Loucy (cell line): ENCODE results near the gene CABCOCO1.

ENCODE experiments used
- H2AFZ ChIP-seq: fragments of 200-600 bp; sonication (generic); 2 replicates; pipeline ENCODE4 v1.6.0; 2016; ENCODE audit warnings: antibody characterized with exemption, mild to moderate bottlenecking, low read length, moderate library complexity
- H3F3A ChIP-seq: fragments of 200-600 bp; 2 replicates; pipeline ENCODE4 v1.6.0; 2016; ENCODE audit warnings: antibody characterized with exemption, low read depth, mild to moderate bottlenecking
- H3K27me3 ChIP-seq: fragments of 200-600 bp; sonication (generic); 2 replicates; pipeline ENCODE4 v1.6.1; 2014; ENCODE audit warnings: low read length, mild to moderate bottlenecking; ENCODE audit not compliant: insufficient read depth, poor library complexity, severe bottlenecking
- H3K36me3 ChIP-seq: fragments of 200-600 bp; sonication (generic); 2 replicates; pipeline ENCODE4 v1.6.1; 2016; ENCODE audit warnings: low read length; ENCODE audit not compliant: insufficient read depth
- H3K4me1 ChIP-seq: fragments of 200-600 bp; sonication (generic); 2 replicates; pipeline ENCODE4 v1.5.1; 2014; ENCODE audit warnings: low read length, mild to moderate bottlenecking; ENCODE audit not compliant: insufficient read depth, poor library complexity, severe bottlenecking
- H3K4me2 ChIP-seq: fragments of 200-600 bp; sonication (generic); 2 replicates; pipeline ENCODE4 v1.6.0; 2014; ENCODE audit warnings: antibody characterized with exemption, low read length, low read depth, mild to moderate bottlenecking; ENCODE audit not compliant: poor library complexity, severe bottlenecking
- H3K4me3 ChIP-seq: fragments of 200-600 bp; sonication (generic); 2 replicates; pipeline ENCODE4 v1.5.1; 2014; ENCODE audit warnings: low read length, mild to moderate bottlenecking, mixed read lengths; ENCODE audit not compliant: poor library complexity, severe bottlenecking
- H3K79me2 ChIP-seq: fragments of 200-600 bp; sonication (generic); 2 replicates; pipeline ENCODE4 v1.6.1; 2014; ENCODE audit warnings: low read length; ENCODE audit not compliant: insufficient read depth
- H3K9ac ChIP-seq: fragments of 200-600 bp; sonication (generic); 2 replicates; pipeline ENCODE4 v1.6.0; 2014; ENCODE audit warnings: mild to moderate bottlenecking, low read depth, low read length, moderate library complexity; ENCODE audit not compliant: poor library complexity, severe bottlenecking
- H3K9me2 ChIP-seq: fragments of 200-600 bp; sonication (generic); replicated peaks from 2 replicates; pipeline ENCODE4 v1.6.1; 2016; ENCODE audit warnings: low read depth, low read length, mixed read lengths
- H3K9me3 ChIP-seq: fragments of 200-600 bp; sonication (generic); 2 replicates; pipeline ENCODE4 v1.6.1; 2014; ENCODE audit warnings: mild to moderate bottlenecking, antibody characterized with exemption, low read length, low read depth; ENCODE audit not compliant: insufficient read depth
- H4K20me1 ChIP-seq: fragments of 200-600 bp; sonication (generic); 2 replicates; pipeline ENCODE4 v1.6.0; 2014; ENCODE audit warnings: antibody characterized with exemption, low read length, mild to moderate bottlenecking; ENCODE audit not compliant: insufficient read depth, poor library complexity, severe bottlenecking
- EZH2phosphoT487 ChIP-seq: fragments of 200-600 bp; IDR thresholded peaks from 2 replicates; pipeline ENCODE4 v1.6.1; 2018; ENCODE audit warnings: antibody characterized with exemption, mild to moderate bottlenecking, moderate library complexity, borderline replicate concordance
- TF ChIP-seq, protein P1 (sequence below): fragments of 200-600 bp; sonication (generic); conservative IDR thresholded peaks from 2 replicates; pipeline ENCODE4 v1.5.1; 2014; ENCODE audit warnings: mild to moderate bottlenecking, antibody characterized with exemption, low read length

Gene CABCOCO1

GRCh38 chr10:61617180-61617579 is 45.5 kb upstream of the CABCOCO1 start:
- Histone ChIP-seq H2AFZ (no peak overlapping the region), H3K4me2 (no peak overlapping the region), H3K27me3 (no peaks in the 10 kb centered on the region), H3K36me3 (no peaks in the 10 kb centered on the region), H3K9me3 (no peaks in the 10 kb centered on the region), H3K9me2 (no peaks in the 10 kb centered on the region), H3K79me2 (no peaks in the 10 kb centered on the region), H3K4me1 (no peaks in the 10 kb centered on the region), H4K20me1 (no peaks in the 10 kb centered on the region), H3F3A (no peaks in the 10 kb centered on the region), H3K9ac (no peak overlapping the region), H3K4me3 (no peak overlapping the region)
- no peak for TF ChIP-seq EZH2phosphoT487

DNA sequence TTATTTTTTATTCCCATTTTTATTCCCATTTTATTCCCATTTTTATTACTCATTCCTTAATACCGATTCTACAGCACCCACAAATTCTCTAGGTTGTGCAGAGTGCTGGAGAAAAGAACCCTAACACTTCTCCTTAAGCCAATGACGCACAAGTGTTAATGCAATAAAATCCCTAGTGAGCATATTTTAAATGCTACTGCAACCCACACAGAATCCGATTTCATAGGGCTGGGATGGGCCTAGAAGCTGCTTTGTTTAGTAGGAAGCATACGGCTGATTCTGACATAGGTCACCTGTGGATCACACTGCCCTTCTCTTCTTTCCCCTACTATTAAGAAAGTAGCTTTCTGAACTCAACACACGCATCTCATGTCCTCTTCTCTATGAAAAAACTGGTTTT is 45.1 kb upstream of the CABCOCO1 start:
- Histone ChIP-seq H3K9ac (no peak overlapping the region), H4K20me1 (no peaks in the 10 kb centered on the region), H3K27me3 (no peaks in the 10 kb centered on the region), H3K4me3 (no peak overlapping the region), H2AFZ (no peak overlapping the region), H3K9me2 (no peaks in the 10 kb centered on the region), H3K9me3 (no peaks in the 10 kb centered on the region), H3K4me2 (no peak overlapping the region), H3F3A (no peaks in the 10 kb centered on the region), H3K79me2 (no peaks in the 10 kb centered on the region), H3K4me1 (no peaks in the 10 kb centered on the region), H3K36me3 (no peaks in the 10 kb centered on the region)
- TF ChIP-seq, protein P1, sequence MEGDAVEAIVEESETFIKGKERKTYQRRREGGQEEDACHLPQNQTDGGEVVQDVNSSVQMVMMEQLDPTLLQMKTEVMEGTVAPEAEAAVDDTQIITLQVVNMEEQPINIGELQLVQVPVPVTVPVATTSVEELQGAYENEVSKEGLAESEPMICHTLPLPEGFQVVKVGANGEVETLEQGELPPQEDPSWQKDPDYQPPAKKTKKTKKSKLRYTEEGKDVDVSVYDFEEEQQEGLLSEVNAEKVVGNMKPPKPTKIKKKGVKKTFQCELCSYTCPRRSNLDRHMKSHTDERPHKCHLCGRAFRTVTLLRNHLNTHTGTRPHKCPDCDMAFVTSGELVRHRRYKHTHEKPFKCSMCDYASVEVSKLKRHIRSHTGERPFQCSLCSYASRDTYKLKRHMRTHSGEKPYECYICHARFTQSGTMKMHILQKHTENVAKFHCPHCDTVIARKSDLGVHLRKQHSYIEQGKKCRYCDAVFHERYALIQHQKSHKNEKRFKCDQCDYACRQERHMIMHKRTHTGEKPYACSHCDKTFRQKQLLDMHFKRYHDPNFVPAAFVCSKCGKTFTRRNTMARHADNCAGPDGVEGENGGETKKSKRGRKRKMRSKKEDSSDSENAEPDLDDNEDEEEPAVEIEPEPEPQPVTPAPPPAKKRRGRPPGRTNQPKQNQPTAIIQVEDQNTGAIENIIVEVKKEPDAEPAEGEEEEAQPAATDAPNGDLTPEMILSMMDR: no peak
- no peak for TF ChIP-seq EZH2phosphoT487

DNA sequence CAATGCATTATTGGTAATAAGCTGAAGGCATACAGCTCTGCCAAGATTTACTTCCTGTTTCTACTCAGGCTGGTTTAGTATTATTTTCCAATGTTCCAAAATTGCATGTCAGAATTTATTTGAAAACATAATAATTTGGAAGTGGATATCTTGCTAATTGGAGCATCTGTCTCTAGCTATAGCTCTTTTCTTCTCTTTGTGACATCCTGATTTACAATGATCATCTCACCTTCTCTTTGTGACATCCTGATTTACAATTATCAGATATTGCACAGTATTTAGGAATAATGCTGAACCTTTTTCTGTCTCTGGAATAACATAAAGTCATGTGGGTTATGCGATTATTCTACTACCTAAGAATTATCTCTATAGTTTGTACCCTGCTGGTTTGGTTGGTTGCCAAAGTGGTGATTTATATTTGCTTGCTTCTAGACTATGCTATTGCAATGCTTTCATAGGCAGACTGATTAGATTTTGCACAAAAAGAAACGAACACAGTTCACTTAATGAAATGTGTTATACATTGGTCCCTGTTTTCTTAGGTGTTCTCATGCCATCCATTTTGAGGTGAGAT is 44.3 kb upstream of the CABCOCO1 start:
- no peak overlapping the region for H3K9ac ChIP-seq
- no peaks in the 10 kb centered on the region for H4K20me1 ChIP-seq
- peak overlapping the region; percentile 11; the same call in 1 of the 2 replicates for H2AFZ ChIP-seq
- H3K4me3 ChIP-seq: no peak overlapping the region
- no peaks in the 10 kb centered on the region for H3K9me3 ChIP-seq
- no peaks in the 10 kb centered on the region for H3K9me2 ChIP-seq
- no peaks in the 10 kb centered on the region for H3K79me2 ChIP-seq
- no peaks in the 10 kb centered on the region for H3K36me3 ChIP-seq
- no peaks in the 10 kb centered on the region for H3F3A ChIP-seq
- no peak overlapping the region for H3K4me2 ChIP-seq
- H3K27me3 ChIP-seq: no peaks in the 10 kb centered on the region
- no peaks in the 10 kb centered on the region for H3K4me1 ChIP-seq
- TF ChIP-seq, protein P1: no peak
- no peak for TF ChIP-seq EZH2phosphoT487

GRCh38 chr10:61620506-61620905 is 42.2 kb upstream of the CABCOCO1 start:
- Histone ChIP-seq H3K9ac (no peak overlapping the region), H3K9me2 (no peaks in the 10 kb centered on the region), H3F3A (no peaks in the 10 kb centered on the region), H2AFZ (no peak overlapping the region), H3K4me1 (no peaks in the 10 kb centered on the region), H3K4me3 (no peak overlapping the region), H3K36me3 (no peaks in the 10 kb centered on the region), H3K27me3 (no peaks in the 10 kb centered on the region), H3K4me2 (no peak overlapping the region), H4K20me1 (no peaks in the 10 kb centered on the region), H3K79me2 (no peaks in the 10 kb centered on the region), H3K9me3 (no peaks in the 10 kb centered on the region)
- no peak for TF ChIP-seq EZH2phosphoT487
- TF ChIP-seq, protein P1: no peak
